GM12878 (cell line): ENCODE results near the gene FOXA2. TPM values are rescaled to one million over a fixed set of nuclear protein-coding genes. Genes with fewer than 3 reads are reported as not detected.

Source experiments
- ATAC-seq: fragments of 200-7000 bp; cut with Tn5 transposase; 3 replicates; pipeline ENCODE4 v1.9.1; 2020; ENCODE audit warnings: mild to moderate bottlenecking, moderate library complexity
- BruUV-seq: library from RNA; stranded (reverse); fragments of 400-500 nt; replicated peaks from 2 replicates; lab custom pipeline; 2021; lab: Mats Ljungman, UMichigan
- CTCF ChIA-PET: fragments of 300-600 bp; sonication (Branson Sonifier 250); formaldehyde crosslinking; extraction: SDS; loops from one replicate; lab custom pipeline; 2021; ENCODE audit warnings: inconsistent platforms; lab: Yijun Ruan, JAX
- POLR2A ChIA-PET: fragments of 350-600 bp; formaldehyde crosslinking; extraction: SDS; loops from one replicate; lab custom pipeline; 2021; ENCODE audit warnings: inconsistent platforms; lab: Charles Lee
- RAD21 ChIA-PET: fragments of 300-600 bp; sonication (Branson Sonifier 250); formaldehyde crosslinking; loops from one replicate; lab custom pipeline; 2023; ENCODE audit warnings: antibody characterized with exemption; ENCODE audit not compliant: unreplicated experiment; lab: Charles Lee
- SMC1A ChIA-PET: fragments of 300-600 bp; sonication (Branson Sonifier 250); formaldehyde crosslinking; loops from one replicate; lab custom pipeline; 2023; ENCODE audit not compliant: unreplicated experiment, uncharacterized antibody; lab: Charles Lee
- DNase-seq: peaks from one replicate; pipeline ENCODE4 v3.0.0-alpha.2; 2011; ENCODE audit warnings: low read depth, low spot score
- FAIRE-seq: peaks from 3 replicates; lab custom pipeline; 2011; peaks lifted over from hg19 to GRCh38; lab: Jason Lieb, UNC
- H2AFZ ChIP-seq: 2 replicates; pipeline ENCODE4 v1.6.0; 2011; ENCODE audit warnings: low read depth, low read length, control low read depth; ENCODE audit not compliant: control insufficient read depth
- H3K27ac ChIP-seq: 2 replicates; pipeline ENCODE4 v1.5.1; 2011; ENCODE audit warnings: control low read depth; ENCODE audit not compliant: control insufficient read depth, insufficient read depth
- H3K27me3 ChIP-seq, 2 experiments: replicated peaks in 1 of 2; 2 replicates each; pipeline versions ENCODE4 v1.6.0 to v1.6.1; 2011; ENCODE audit warnings: low read length in 1 of 2; ENCODE audit not compliant: control insufficient read depth in 2 of 2, insufficient read depth in 2 of 2
- H3K36me3 ChIP-seq, 2 experiments: 2 replicates each; pipeline ENCODE4 v1.5.1; 2011; ENCODE audit warnings: low read length in 1 of 2; ENCODE audit not compliant: control insufficient read depth in 2 of 2, insufficient read depth in 2 of 2
- H3K4me1 ChIP-seq: 2 replicates; pipeline ENCODE4 v1.6.1; 2011; ENCODE audit warnings: mild to moderate bottlenecking, low read length, moderate library complexity, mixed read lengths; ENCODE audit not compliant: control insufficient read depth, insufficient read depth
- H3K4me2 ChIP-seq: 2 replicates; pipeline ENCODE4 v1.6.0; 2011; ENCODE audit warnings: control low read depth; ENCODE audit not compliant: control insufficient read depth, insufficient read depth
- H3K4me3 ChIP-seq: fragments of 200-600 bp; sonication (generic); 2 replicates; pipeline ENCODE4 v1.5.1; 2016
- H3K79me2 ChIP-seq: 2 replicates; pipeline ENCODE4 v1.6.0; 2011; ENCODE audit warnings: low read length; ENCODE audit not compliant: control insufficient read depth, insufficient read depth
- H3K9ac ChIP-seq: 2 replicates; pipeline ENCODE4 v1.8.0; 2011; ENCODE audit warnings: low read length, control low read depth, mixed read lengths; ENCODE audit not compliant: control insufficient read depth, insufficient read depth
- H3K9me3 ChIP-seq: replicated peaks from 3 replicates; pipeline ENCODE4 v1.5.1; 2011; ENCODE audit warnings: mild to moderate bottlenecking, low read length; ENCODE audit not compliant: control insufficient read depth, insufficient read depth
- H4K20me1 ChIP-seq: 2 replicates; pipeline ENCODE4 v1.6.0; 2011; ENCODE audit not compliant: control insufficient read depth, insufficient read depth
- BRCA1 ChIP-seq: IDR thresholded peaks from 2 replicates; pipeline ENCODE4 v1.6.1; 2011; ENCODE audit warnings: low read depth, low read length, improper control_type of control experiment
- EGR1 ChIP-seq, 2 experiments: IDR thresholded peaks; 1 replicate in 1 of 2; 2 replicates in 1 of 2; pipeline ENCODE4 v1.6.1; 2011 to 2012; ENCODE audit warnings: low read depth in 2 of 2, low read length in 2 of 2, borderline replicate concordance in 1 of 2, mild to moderate bottlenecking in 1 of 2, moderate library complexity in 1 of 2
- HCFC1 ChIP-seq: fragments of 150-350 bp; IDR thresholded peaks from 2 replicates; pipeline ENCODE4 v1.6.1; 2014; ENCODE audit warnings: low read length
- POLR2AphosphoS2 ChIP-seq: IDR thresholded peaks from 2 replicates; pipeline ENCODE4 v1.6.1; 2011; ENCODE audit warnings: low read depth, mild to moderate bottlenecking, low read length, improper control_type of control experiment, moderate library complexity
- RAD21 ChIP-seq: IDR thresholded peaks from 2 replicates; pipeline ENCODE4 v1.6.1; 2011; ENCODE audit warnings: mild to moderate bottlenecking, low read depth, low read length, moderate library complexity; ENCODE audit not compliant: insufficient read depth
- SIN3A ChIP-seq: IDR thresholded peaks from 2 replicates; pipeline ENCODE4 v1.6.1; 2012; ENCODE audit warnings: low read depth, low read length, improper control_type of control experiment
- TARDBP ChIP-seq: IDR thresholded peaks from 2 replicates; pipeline ENCODE4 v1.6.1; 2016; ENCODE audit warnings: borderline replicate concordance
- ZNF217 ChIP-seq: fragments of 450-650 bp; IDR thresholded peaks from 2 replicates; pipeline ENCODE4 v1.6.1; 2017; ENCODE audit warnings: antibody characterized with exemption, mild to moderate bottlenecking
- ZNF622 ChIP-seq: fragments of 450-650 bp; IDR thresholded peaks from 2 replicates; pipeline ENCODE4 v1.6.1; 2017; ENCODE audit warnings: mild to moderate bottlenecking, inconsistent platforms
- WGBS: methylation state at CpG from one replicate; pipeline ENCODE4 v1.1.6; 2016; ENCODE audit warnings: low lambda C conversion rate; ENCODE audit not compliant: insufficient replicate concordance, insufficient coverage; ENCODE audit errors: missing lambda C conversion rate; 5-methylcytosine and 5-hydroxymethylcytosine counted together
- in situ Hi-C: fragments of 300-500 bp; cut with MboI; formaldehyde crosslinking; loops from 9 replicates; pipeline ENCODE4 v1.14.3; 2018; ENCODE audit warnings: mixed read lengths
- intact Hi-C: fragments of 100-400 bp; cut with micrococcal nuclease; formaldehyde crosslinking; loops from one replicate; pipeline ENCODE4 v1.14.2; 2022; ENCODE audit not compliant: unreplicated experiment
- polyA plus RNA-seq, 11 experiments: library from polyadenylated mRNA; depleted of rRNA in 4 of 11; unstranded in 6 of 11; stranded (reverse) in 5 of 11; fragments of >200 nt; fragmentation: Nextera tagmentation in 4 of 11; fragmentation: Illumina TruSeq in 1 of 11; extraction: Ambion mirVana in 4 of 11; extraction: Trizol in 1 of 11; gene quantifications; 1 replicate in 1 of 11; 2 replicates in 10 of 11; pipeline versions ENCODE4 v1.2.1 to v1.2.3, GENCODE V29; 2011 to 2016; ENCODE audit warnings: inconsistent platforms in 2 of 11, missing spikeins in 2 of 11, low read depth in 1 of 11
- total RNA-seq, 4 experiments: library from RNA; depleted of rRNA in 3 of 4; stranded (reverse); fragments of >200 nt in 3 of 4; fragmentation: Illumina TruSeq in 1 of 4; extraction: Trizol in 1 of 4; gene quantifications; 2 replicates each; pipeline versions ENCODE4 v1.2.1 to v1.2.3, GENCODE V29; 2013 to 2021
- TF ChIP-seq, protein P1 (sequence below): fragments of 450-650 bp; IDR thresholded peaks from 2 replicates; pipeline ENCODE4 v1.6.1; 2017; ENCODE audit warnings: mild to moderate bottlenecking
- TF ChIP-seq, protein P2 (sequence below): fragments of 450-650 bp; IDR thresholded peaks from 2 replicates; pipeline ENCODE4 v1.6.1; 2014; ENCODE audit warnings: mild to moderate bottlenecking

The FOXA2 gene
- total and polyA plus RNA-seq, 10 of the 15 experiments (the other 5 are each of a cell fraction or from before 2014, with no cell fraction given) = not detected

DNA sequence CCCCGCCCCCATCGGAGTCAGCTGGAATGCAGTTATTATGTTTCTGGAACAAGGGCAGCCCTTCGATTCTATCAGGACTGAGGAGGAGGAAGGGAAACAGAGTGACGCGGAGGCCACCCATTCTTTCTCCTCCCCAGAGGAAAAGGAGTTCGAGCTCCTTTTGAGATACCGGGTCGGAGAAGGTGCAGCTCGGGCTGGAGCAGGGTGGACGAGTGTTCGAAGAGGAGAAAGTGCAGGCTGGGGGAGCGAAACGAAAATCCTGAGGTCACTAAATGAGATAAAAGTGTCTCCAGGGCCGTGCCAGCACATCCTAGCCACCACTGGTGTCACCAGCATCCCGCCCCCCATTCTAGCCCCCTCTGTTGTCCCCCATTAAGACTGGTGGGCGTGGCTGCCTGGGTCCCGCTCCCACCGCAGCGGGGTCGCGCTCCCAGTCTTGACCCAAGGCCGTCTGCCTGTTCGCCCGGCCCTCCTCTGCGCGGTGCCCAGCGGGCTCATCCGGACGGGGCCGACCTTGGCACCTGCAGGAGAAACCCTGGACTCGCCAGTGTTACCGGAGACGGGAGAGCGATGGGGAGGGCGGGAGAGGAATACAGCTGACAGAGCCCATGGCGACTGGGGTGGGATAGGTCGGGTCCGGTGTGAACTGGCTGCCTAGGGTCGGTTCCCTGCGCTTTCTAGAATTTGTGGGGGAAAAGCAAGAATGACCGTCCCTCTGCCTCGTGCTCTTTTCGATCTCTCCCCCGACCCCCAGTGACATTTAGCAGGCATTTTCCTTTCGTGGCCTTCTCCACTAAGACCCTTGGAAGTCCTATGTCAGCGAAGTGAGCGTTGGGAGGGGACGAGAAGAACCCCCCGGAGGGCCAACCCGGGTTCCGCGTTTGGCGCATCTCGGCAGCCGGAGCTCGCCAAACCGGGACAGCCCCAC, 16.2 kb downstream of the FOXA2 start:
- Histone ChIP-seq H3K27ac (no peak overlapping the region), H4K20me1 (no peaks in the 10 kb centered on the region), H3K9ac (no peak overlapping the region), H3K36me3 (no peaks in the 10 kb centered on the region), H3K4me1 (no peaks in the 10 kb centered on the region), H3K79me2 (no peaks in the 10 kb centered on the region), H3K9me3 (no peaks in the 10 kb centered on the region; the same call in 2 of the 3 replicates), H3K4me3 (no peak overlapping the region), H3K27me3 (peaks cover 3 to 10% of the 10 kb centered on the region in 2 experiments; a peak in 2 of 4 replicates), H2AFZ (no peak overlapping the region), H3K4me2 (no peak overlapping the region)
- BruUV-seq = no TSS peak
- in situ Hi-C loops (no loop called here), intact Hi-C loops (no loop called here)
- ATAC-seq = no peak
- ChIA-PET POLR2A (no interaction called here), SMC1A (no interaction called here), RAD21 (no interaction called here), CTCF (no interaction called here)
- TF ChIP-seq, protein P1, sequence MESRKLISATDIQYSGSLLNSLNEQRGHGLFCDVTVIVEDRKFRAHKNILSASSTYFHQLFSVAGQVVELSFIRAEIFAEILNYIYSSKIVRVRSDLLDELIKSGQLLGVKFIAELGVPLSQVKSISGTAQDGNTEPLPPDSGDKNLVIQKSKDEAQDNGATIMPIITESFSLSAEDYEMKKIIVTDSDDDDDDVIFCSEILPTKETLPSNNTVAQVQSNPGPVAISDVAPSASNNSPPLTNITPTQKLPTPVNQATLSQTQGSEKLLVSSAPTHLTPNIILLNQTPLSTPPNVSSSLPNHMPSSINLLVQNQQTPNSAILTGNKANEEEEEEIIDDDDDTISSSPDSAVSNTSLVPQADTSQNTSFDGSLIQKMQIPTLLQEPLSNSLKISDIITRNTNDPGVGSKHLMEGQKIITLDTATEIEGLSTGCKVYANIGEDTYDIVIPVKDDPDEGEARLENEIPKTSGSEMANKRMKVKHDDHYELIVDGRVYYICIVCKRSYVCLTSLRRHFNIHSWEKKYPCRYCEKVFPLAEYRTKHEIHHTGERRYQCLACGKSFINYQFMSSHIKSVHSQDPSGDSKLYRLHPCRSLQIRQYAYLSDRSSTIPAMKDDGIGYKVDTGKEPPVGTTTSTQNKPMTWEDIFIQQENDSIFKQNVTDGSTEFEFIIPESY = no peak
- TF ChIP-seq POLR2AphosphoS2 (no peak), EGR1 (IDR thresholded peaks at IDR 0.05; ENCODE audit: borderline replicate concordance in 1 of 2, low read depth in 2 of 2, low read length in 2 of 2) (no peak), HCFC1 (no peak), ZNF622 (no peak), SIN3A (no peak), ZNF217 (no peak), BRCA1 (no peak), RAD21 (no peak), TARDBP (no peak)
- TF ChIP-seq, protein P2, sequence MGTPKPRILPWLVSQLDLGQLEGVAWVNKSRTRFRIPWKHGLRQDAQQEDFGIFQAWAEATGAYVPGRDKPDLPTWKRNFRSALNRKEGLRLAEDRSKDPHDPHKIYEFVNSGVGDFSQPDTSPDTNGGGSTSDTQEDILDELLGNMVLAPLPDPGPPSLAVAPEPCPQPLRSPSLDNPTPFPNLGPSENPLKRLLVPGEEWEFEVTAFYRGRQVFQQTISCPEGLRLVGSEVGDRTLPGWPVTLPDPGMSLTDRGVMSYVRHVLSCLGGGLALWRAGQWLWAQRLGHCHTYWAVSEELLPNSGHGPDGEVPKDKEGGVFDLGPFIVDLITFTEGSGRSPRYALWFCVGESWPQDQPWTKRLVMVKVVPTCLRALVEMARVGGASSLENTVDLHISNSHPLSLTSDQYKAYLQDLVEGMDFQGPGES = no peak
- FAIRE-seq = no peak
- DNase-seq = no peak
- 26% methylated on average over 57 of the region's 57 CpGs for WGBS
